ENCODE results near the gene TMEM86B.

The TMEM86B gene

GRCh38 chr19:55199620-55200204 lies 28.9 kb downstream of the TMEM86B start:
- no peak overlapping the region for H3K4me3 Mint-ChIP-seq
- no peaks in the 10 kb centered on the region for H3K9me3 Mint-ChIP-seq
- TF ChIP-seq CTCF (IDR thresholded peaks at IDR 0.05; ENCODE audit: unreplicated experiment in 3 of 3), result no peak
- H3K4me1 Mint-ChIP-seq, result no peaks in the 10 kb centered on the region
- no peaks in the 10 kb centered on the region for H3K36me3 Mint-ChIP-seq (ENCODE audit: low read depth)
- no peak overlapping the region for H3K27ac Mint-ChIP-seq
- peaks cover 20% of the 10 kb centered on the region for H3K27me3 Mint-ChIP-seq (ENCODE audit: low read depth)

- Mint-ChIP-seq H3K4me3 (no peak overlapping the region), H3K9me3 (no peaks in the 10 kb centered on the region), H3K27me3 (ENCODE audit: low read depth) (peaks cover 22% of the 10 kb centered on the region), H3K4me1 (no peaks in the 10 kb centered on the region), H3K36me3 (ENCODE audit: low read depth) (no peaks in the 10 kb centered on the region), H3K27ac (no peak overlapping the region)
- no peak for TF ChIP-seq CTCF (IDR thresholded peaks at IDR 0.05; ENCODE audit: unreplicated experiment in 3 of 3)
Measured at GRCh38 chr19:55198651-55199050, 29.9 kb downstream of the TMEM86B start.

- no peaks in the 10 kb centered on the region for H3K9me3 Mint-ChIP-seq
- no peaks in the 10 kb centered on the region for H3K4me1 Mint-ChIP-seq
- TF ChIP-seq CTCF (IDR thresholded peaks at IDR 0.05; ENCODE audit: unreplicated experiment in 3 of 3), result no peak
- H3K36me3 Mint-ChIP-seq (ENCODE audit: low read depth), result no peaks in the 10 kb centered on the region
- H3K27me3 Mint-ChIP-seq (ENCODE audit: low read depth), result peaks cover 23% of the 10 kb centered on the region
- no peak overlapping the region for H3K27ac Mint-ChIP-seq
- H3K4me3 Mint-ChIP-seq, result no peak overlapping the region
Measured at GRCh38 chr19:55197528-55197927, 31.0 kb downstream of the TMEM86B start.

GRCh38 chr19:55196803-55197202 lies 31.8 kb downstream of the TMEM86B start:
- no peak overlapping the region for H3K27ac Mint-ChIP-seq
- no peaks in the 10 kb centered on the region for H3K4me1 Mint-ChIP-seq
- TF ChIP-seq CTCF (IDR thresholded peaks at IDR 0.05; ENCODE audit: unreplicated experiment in 3 of 3), result no peak
- no peaks in the 10 kb centered on the region for H3K36me3 Mint-ChIP-seq (ENCODE audit: low read depth)
- peaks cover 28% of the 10 kb centered on the region for H3K27me3 Mint-ChIP-seq (ENCODE audit: low read depth)
- H3K4me3 Mint-ChIP-seq, result no peak overlapping the region
- no peaks in the 10 kb centered on the region for H3K9me3 Mint-ChIP-seq

- H3K4me3 Mint-ChIP-seq, result no peak overlapping the region
- H3K27me3 Mint-ChIP-seq (ENCODE audit: low read depth), result peaks cover 40% of the 10 kb centered on the region
- no peaks in the 10 kb centered on the region for H3K4me1 Mint-ChIP-seq
- no peaks in the 10 kb centered on the region for H3K36me3 Mint-ChIP-seq (ENCODE audit: low read depth)
- no peak for TF ChIP-seq CTCF (IDR thresholded peaks at IDR 0.05; ENCODE audit: unreplicated experiment in 3 of 3)
- no peak overlapping the region for H3K27ac Mint-ChIP-seq
- H3K9me3 Mint-ChIP-seq, result no peaks in the 10 kb centered on the region
Measured at GRCh38 chr19:55193481-55193880, 35.1 kb downstream of the TMEM86B start.

- H3K4me1 Mint-ChIP-seq, result no peaks in the 10 kb centered on the region
- H3K4me3 Mint-ChIP-seq, result no peak overlapping the region
- TF ChIP-seq CTCF (IDR thresholded peaks at IDR 0.05; ENCODE audit: unreplicated experiment in 3 of 3), result no peak
- H3K27me3 Mint-ChIP-seq (ENCODE audit: low read depth), result peaks cover 55% of the 10 kb centered on the region
- H3K36me3 Mint-ChIP-seq (ENCODE audit: low read depth), result no peaks in the 10 kb centered on the region
- no peak overlapping the region for H3K27ac Mint-ChIP-seq
- no peaks in the 10 kb centered on the region for H3K9me3 Mint-ChIP-seq
Measured at GRCh38 chr19:55189403-55189835, 39.1 kb downstream of the TMEM86B start.
